ENCODE measurements around the gene CCR3.

The CCR3 gene

GRCh38 chr3:46218196-46218709 lies 24.0 kb upstream of the CCR3 start:
- TF ChIP-seq CTCF (IDR thresholded peaks at IDR 0.05; ENCODE audit: low read depth, low read length, missing control alignments): no peak
- H3K4me3 ChIP-seq (replicated peaks; ENCODE audit: low read depth, low read length): no peak overlapping the region
- DNase-seq (ENCODE audit: extremely low read depth, low read depth): no peak

- no peak overlapping the region for H3K4me3 ChIP-seq (replicated peaks; ENCODE audit: low read depth, low read length)
- no peak for TF ChIP-seq CTCF (IDR thresholded peaks at IDR 0.05; ENCODE audit: low read depth, low read length, missing control alignments)
- no peak for DNase-seq (ENCODE audit: extremely low read depth, low read depth)
These were observed 20.9 kb upstream of the CCR3 start for GRCh38 chr3:46221391-46221790.

- no peak overlapping the region for H3K4me3 ChIP-seq (replicated peaks; ENCODE audit: low read depth, low read length)
- TF ChIP-seq CTCF (IDR thresholded peaks at IDR 0.05; ENCODE audit: low read depth, low read length, missing control alignments): no peak
- DNase-seq (ENCODE audit: extremely low read depth, low read depth): no peak
These were observed 20.3 kb upstream of the CCR3 start for GRCh38 chr3:46221938-46222337.

GRCh38 chr3:46222435-46223161 lies 19.7 kb upstream of the CCR3 start:
- TF ChIP-seq CTCF (IDR thresholded peaks at IDR 0.05; ENCODE audit: low read depth, low read length, missing control alignments): no peak
- DNase-seq (ENCODE audit: extremely low read depth, low read depth): no peak
- no peak overlapping the region for H3K4me3 ChIP-seq (replicated peaks; ENCODE audit: low read depth, low read length)

GRCh38 chr3:46228260-46229242 lies 13.7 kb upstream of the CCR3 start:
- H3K4me3 ChIP-seq (replicated peaks; ENCODE audit: low read depth, low read length): no peak overlapping the region
- peak; percentile 39 for DNase-seq (ENCODE audit: extremely low read depth, low read depth)
- TF ChIP-seq CTCF (IDR thresholded peaks at IDR 0.05; ENCODE audit: low read depth, low read length, missing control alignments): no peak

GRCh38 chr3:46231323-46231722 lies 10.9 kb upstream of the CCR3 start:
- H3K4me3 ChIP-seq (replicated peaks; ENCODE audit: low read depth, low read length): no peak overlapping the region
- no peak for TF ChIP-seq CTCF (IDR thresholded peaks at IDR 0.05; ENCODE audit: low read depth, low read length, missing control alignments)
- DNase-seq (ENCODE audit: extremely low read depth, low read depth): no peak
